Caco-2 (cell line): ENCODE results near the gene DENND4B. TPM values are rescaled to one million over a fixed set of nuclear protein-coding genes. Genes with fewer than 3 reads are reported as not detected.

Experiments
- BruUV-seq: library from RNA; stranded (reverse); fragments of 400-500 nt; replicated peaks from 2 replicates; lab custom pipeline; 2021; lab: Mats Ljungman, UMichigan
- CTCF ChIA-PET: fragments of 300-600 bp; sonication (Branson Sonifier 250); formaldehyde crosslinking; loops from one replicate; lab custom pipeline; 2022; ENCODE audit warnings: antibody characterized with exemption; lab: Charles Lee
- POLR2A ChIA-PET: fragments of 300-600 bp; sonication (Branson Sonifier 250); formaldehyde crosslinking; loops from one replicate; lab custom pipeline; 2022; ENCODE audit warnings: antibody characterized with exemption; lab: Charles Lee
- DNase-seq, 2 experiments: peaks; one replicate each; pipeline versions ENCODE4 v3.0.0 to v3.0.0-alpha.2; 2020 to 2022
- H3K27me3 ChIP-seq: replicated peaks from 2 replicates; pipeline ENCODE4 v1.6.0; 2011; ENCODE audit warnings: low read length; ENCODE audit not compliant: control insufficient read depth, insufficient read depth
- H3K36me3 ChIP-seq: 2 replicates; pipeline ENCODE4 v1.5.1; 2011; ENCODE audit warnings: low read length; ENCODE audit not compliant: control insufficient read depth, insufficient read depth
- H3K4me1 ChIP-seq: fragments of 250-450 bp; sonication (Bioruptor Pico); 2 replicates; pipeline ENCODE4 v1.5.1; 2020; ENCODE audit warnings: mild to moderate bottlenecking
- H3K4me3 ChIP-seq: 2 replicates; pipeline ENCODE4 v1.5.1; 2011; ENCODE audit warnings: low read depth, mild to moderate bottlenecking, control low read depth, low read length
- H3K9me3 ChIP-seq: fragments of 250-450 bp; sonication (Bioruptor Pico); 2 replicates; pipeline ENCODE4 v1.5.1; 2020; ENCODE audit warnings: mild to moderate bottlenecking, moderate library complexity
- H3K27ac Mint-ChIP-seq: one replicate; pipeline ENCODE4 v1.8.0; 2022; ENCODE audit warnings: mixed read lengths; ENCODE audit not compliant: unreplicated experiment
- H3K27me3 Mint-ChIP-seq: one replicate; pipeline ENCODE4 v1.8.0; 2022; ENCODE audit warnings: mixed read lengths; ENCODE audit not compliant: insufficient read depth, unreplicated experiment
- H3K36me3 Mint-ChIP-seq: one replicate; pipeline ENCODE4 v1.8.0; 2022; ENCODE audit warnings: mild to moderate bottlenecking, mixed read lengths; ENCODE audit not compliant: insufficient read depth, unreplicated experiment
- H3K4me1 Mint-ChIP-seq: one replicate; pipeline ENCODE4 v1.8.0; 2022; ENCODE audit warnings: low read depth, mixed read lengths; ENCODE audit not compliant: unreplicated experiment
- H3K4me3 Mint-ChIP-seq: one replicate; pipeline ENCODE4 v1.8.0; 2022; ENCODE audit warnings: mild to moderate bottlenecking, moderate library complexity, mixed read lengths; ENCODE audit not compliant: unreplicated experiment
- H3K9me3 Mint-ChIP-seq: one replicate; pipeline ENCODE4 v1.8.0; 2022; ENCODE audit warnings: mixed read lengths; ENCODE audit not compliant: unreplicated experiment
- intact Hi-C: fragments of 100-400 bp; cut with micrococcal nuclease; formaldehyde crosslinking; loops from one replicate; pipeline ENCODE4 v1.10.0; 2022; ENCODE audit not compliant: unreplicated experiment
- total RNA-seq: library from RNA; stranded (reverse); gene quantifications from 2 replicates; pipeline ENCODE4 v1.2.3, GENCODE V29; 2022
- TF ChIP-seq, protein P1 (sequence below), 2 experiments: fragments of 200-600 bp in 1 of 2; IDR thresholded peaks; 1 replicate in 1 of 2; 2 replicates in 1 of 2; pipeline versions ENCODE4 v1.5.1 to v1.8.0; 2011 to 2022; ENCODE audit warnings: antibody characterized with exemption in 1 of 2, control low read depth in 1 of 2, inconsistent platforms in 1 of 2, low read depth in 1 of 2, low read length in 1 of 2, mild to moderate bottlenecking in 1 of 2, moderate library complexity in 1 of 2; ENCODE audit not compliant: insufficient read depth in 1 of 2, severe bottlenecking in 1 of 2, unreplicated experiment in 1 of 2

DENND4B gene
- total RNA-seq, 1 experiment from 2014 or later = 79.0 TPM

DNA sequence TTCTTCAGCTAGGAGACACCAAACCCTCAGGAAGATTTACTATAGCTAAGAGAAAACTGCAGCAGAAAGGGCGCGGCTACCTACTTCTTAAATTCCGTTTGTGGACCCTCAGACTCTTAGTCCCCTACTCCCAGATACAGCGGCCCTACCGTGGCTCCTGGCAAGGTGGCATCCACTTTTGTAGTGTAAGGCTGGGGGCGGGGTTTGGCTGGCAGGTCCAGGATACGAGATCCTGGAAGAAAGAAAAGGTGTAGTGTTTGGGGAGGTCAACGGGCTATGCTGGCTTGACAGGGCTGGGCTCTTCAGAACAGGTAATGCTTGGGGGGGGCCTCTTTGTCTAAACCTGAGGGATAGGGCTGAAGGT is 21.5 kb upstream of the DENND4B start:
- no peaks in the 10 kb centered on the region for H3K27me3 ChIP-seq
- peak in 1 of 2 experiments; percentile 33 for DNase-seq
- Mint-ChIP-seq H3K36me3 (peaks cover 46% of the 10 kb centered on the region), H3K27me3 (no peaks in the 10 kb centered on the region), H3K4me1 (peaks cover 9% of the 10 kb centered on the region), H3K27ac (peak overlapping the region; percentile 99), H3K9me3 (no peaks in the 10 kb centered on the region), H3K4me3 (peak overlapping the region; percentile 81)
- intact Hi-C loops = loop anchor here (1.0 kb wide), 4 partner anchors 9 to 171 kb away; partner anchors contain the start of genes JTB and RAB13
- peak overlapping the region; percentile 47 for H3K4me3 ChIP-seq
- TF ChIP-seq, protein P1, sequence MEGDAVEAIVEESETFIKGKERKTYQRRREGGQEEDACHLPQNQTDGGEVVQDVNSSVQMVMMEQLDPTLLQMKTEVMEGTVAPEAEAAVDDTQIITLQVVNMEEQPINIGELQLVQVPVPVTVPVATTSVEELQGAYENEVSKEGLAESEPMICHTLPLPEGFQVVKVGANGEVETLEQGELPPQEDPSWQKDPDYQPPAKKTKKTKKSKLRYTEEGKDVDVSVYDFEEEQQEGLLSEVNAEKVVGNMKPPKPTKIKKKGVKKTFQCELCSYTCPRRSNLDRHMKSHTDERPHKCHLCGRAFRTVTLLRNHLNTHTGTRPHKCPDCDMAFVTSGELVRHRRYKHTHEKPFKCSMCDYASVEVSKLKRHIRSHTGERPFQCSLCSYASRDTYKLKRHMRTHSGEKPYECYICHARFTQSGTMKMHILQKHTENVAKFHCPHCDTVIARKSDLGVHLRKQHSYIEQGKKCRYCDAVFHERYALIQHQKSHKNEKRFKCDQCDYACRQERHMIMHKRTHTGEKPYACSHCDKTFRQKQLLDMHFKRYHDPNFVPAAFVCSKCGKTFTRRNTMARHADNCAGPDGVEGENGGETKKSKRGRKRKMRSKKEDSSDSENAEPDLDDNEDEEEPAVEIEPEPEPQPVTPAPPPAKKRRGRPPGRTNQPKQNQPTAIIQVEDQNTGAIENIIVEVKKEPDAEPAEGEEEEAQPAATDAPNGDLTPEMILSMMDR (IDR thresholded peaks at IDR 0.05; ENCODE audit: insufficient read depth in 1 of 2, low read depth in 1 of 2, low read length in 1 of 2, severe bottlenecking in 1 of 2, unreplicated experiment in 1 of 2) = no peak
- H3K4me1 ChIP-seq = peaks cover 9% of the 10 kb centered on the region; the same call in 1 of the 2 replicates
- ChIA-PET CTCF (interaction anchor here (1.0 to 2.5 kb wide), 9 partner anchors 9 to 192 kb away, joined by 3 to 13 read pairs (median 4); partner anchors contain the start of genes DENND4B, JTB, RAB13 and RPS27), POLR2A (interaction anchor here (1.4 to 6.3 kb wide), 7 partner anchors 9 to 252 kb away, joined by 4 to 105 read pairs (median 20); partner anchors contain the start of genes CRTC2, DENND4B, GATAD2B and JTB)
- no peaks in the 10 kb centered on the region for H3K9me3 ChIP-seq
- no TSS peak for BruUV-seq
- no peaks in the 10 kb centered on the region for H3K36me3 ChIP-seq

DNA sequence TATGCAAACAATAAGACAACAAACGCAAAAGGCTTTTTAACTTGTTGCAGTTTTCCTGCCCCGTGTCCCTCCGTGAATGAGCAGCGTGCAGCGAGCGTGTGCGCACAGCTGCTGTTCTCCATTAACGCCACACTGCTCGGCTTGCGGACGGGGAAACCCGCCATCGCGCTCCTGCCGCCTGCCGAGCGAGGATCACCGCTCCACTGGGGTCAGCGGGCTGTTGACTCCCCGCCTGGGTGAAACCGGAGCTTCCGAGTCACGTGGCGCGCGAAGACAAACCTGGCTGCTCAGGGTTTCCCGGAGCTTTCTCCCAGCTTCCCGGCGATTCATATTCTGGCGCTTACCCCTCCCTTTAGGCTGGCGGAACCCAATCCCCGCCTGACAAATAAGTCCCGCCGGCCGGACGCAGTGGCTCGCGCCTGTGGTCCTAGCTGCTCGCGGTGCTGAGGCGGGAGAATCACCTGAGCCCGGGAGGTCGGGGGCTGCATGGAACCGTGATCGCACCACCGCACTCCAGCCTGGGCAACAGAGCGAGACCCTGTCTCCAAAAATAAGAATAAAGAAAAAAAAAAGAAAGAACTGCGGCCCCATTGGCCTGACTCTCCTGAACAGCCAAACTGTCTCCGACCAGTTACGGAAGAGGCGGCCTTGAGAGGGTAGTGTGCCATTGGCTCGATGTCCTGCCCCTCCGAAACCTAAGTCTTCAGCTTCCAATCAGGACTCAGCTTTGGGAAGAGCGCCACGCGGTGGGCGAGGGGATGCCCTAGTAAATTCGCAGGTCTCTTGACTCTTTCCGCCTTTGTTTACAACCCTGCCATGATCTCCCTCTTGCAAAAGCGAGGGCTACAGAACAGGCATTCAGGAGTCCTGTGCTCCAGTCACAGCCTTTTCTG is 20.8 kb upstream of the DENND4B start, which contains the start of gene CREB3L4:
Gene CREB3L4 (plus strand): TSS at position 796 of the 893 bp plus-strand sequence. CDS start 624 bp downstream, outside the sequence.
- Mint-ChIP-seq H3K27ac (peak within 1 kb of the TSS; percentile 99), H3K4me3 (peak within 1 kb of the TSS; percentile 81), H3K9me3 (no peaks in the 10 kb centered on the region), H3K36me3 (peaks cover 47% of the 10 kb centered on the region), H3K27me3 (no peaks in the 10 kb centered on the region), H3K4me1 (peaks cover 12% of the 10 kb centered on the region)
- no peaks in the 10 kb centered on the region for H3K27me3 ChIP-seq
- POLR2A ChIA-PET = interaction anchor here (1.0 to 6.3 kb wide), 10 partner anchors 9 to 1793 kb away, joined by 4 to 105 read pairs (median 10); partner anchors contain the start of genes CRTC2, DENND4B, GATAD2B and JTB
- no peaks in the 10 kb centered on the region for H3K36me3 ChIP-seq
- no peaks in the 10 kb centered on the region for H3K9me3 ChIP-seq
- intact Hi-C loops = loop anchor here (1.0 kb wide), 4 partner anchors 10 to 170 kb away; partner anchors contain the start of genes JTB and RAB13
- CTCF ChIA-PET = interaction anchor here (0.7 to 2.5 kb wide), 13 partner anchors 9 to 192 kb away, joined by 3 to 13 read pairs (median 4); partner anchors contain the start of genes CRTC2, DENND4B, JTB and RAB13
- TF ChIP-seq, protein P1 (IDR thresholded peaks at IDR 0.05; ENCODE audit: insufficient read depth in 1 of 2, low read depth in 1 of 2, low read length in 1 of 2, severe bottlenecking in 1 of 2, unreplicated experiment in 1 of 2) = peak; percentile 42 to 49
- DNase-seq = peak; percentile 95 to 97
- no TSS peak for BruUV-seq
- H3K4me3 ChIP-seq = peak within 1 kb of the TSS; percentile 47
- peaks cover 9% of the 10 kb centered on the region; the same call in 1 of the 2 replicates for H3K4me1 ChIP-seq
